GM13977 (cell line): ENCODE measurements around the gene MUC6.

Experiments used
- DNase-seq: peaks from one replicate; pipeline ENCODE4 v3.0.0; 2012; ENCODE audit warnings: low spot score
- CTCF ChIP-seq: IDR thresholded peaks from 2 replicates; pipeline ENCODE4 v1.5.1; 2012; ENCODE audit warnings: mild to moderate bottlenecking, control low read depth; ENCODE audit not compliant: insufficient read depth; ENCODE audit errors: extremely low read depth, missing control alignments
- in situ Hi-C: fragments of 300-500 bp; cut with MboI; formaldehyde crosslinking; loops from one replicate; pipeline ENCODE4 v1.12.0; 2022; ENCODE audit warnings: low sequenced_read_pairs, low pct_unique_long_range_greater_than_20kb, mixed read lengths, inconsistent platforms; ENCODE audit not compliant: unreplicated experiment

MUC6 gene

DNA sequence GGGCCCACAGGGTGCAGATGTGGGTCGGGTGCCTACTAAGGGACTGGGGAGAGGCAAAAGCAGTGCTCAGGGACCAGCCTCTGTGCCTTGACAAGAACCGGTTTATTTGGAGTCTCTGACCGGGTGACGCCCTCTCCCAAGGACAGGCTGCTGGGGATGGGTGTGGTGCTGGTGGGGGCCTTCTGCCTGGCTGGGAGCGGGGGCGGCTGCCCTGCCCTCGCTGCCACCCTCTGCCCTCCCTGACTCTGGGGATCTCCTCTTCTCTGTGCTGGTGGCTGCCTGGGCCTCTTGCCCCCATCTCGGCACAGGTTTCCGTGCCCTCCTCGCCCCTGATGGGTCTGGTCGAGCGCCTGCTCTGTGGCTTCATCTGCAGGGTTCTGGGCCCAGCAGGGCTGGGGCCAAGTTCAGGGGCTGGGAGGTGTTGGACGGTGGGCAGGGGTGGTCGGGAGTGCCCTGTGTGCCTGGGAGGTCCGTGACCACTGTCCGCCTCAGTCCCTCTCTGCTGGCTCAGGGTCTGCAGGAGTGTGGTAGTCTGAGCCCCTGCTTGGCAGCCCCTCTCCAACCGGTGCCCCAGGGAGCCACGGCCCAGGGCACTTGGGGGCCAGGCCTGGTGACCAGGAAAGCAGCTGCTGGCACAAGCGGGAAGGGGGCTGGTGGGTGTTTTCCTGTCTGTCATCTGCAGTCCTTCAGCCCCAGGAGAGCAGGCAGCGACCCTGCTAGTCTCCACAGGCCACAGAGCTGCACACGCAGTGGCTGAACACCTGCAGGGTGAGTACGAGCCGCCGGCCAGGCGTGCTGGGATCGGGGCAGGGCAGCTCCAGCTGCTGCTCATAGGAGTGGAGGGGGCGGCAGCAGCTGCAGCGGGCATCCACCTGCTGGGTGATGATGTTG lies 23.5 kb downstream of the MUC6 start:
- in situ Hi-C loops, result no loop called here
- DNase-seq, result no peak
- no peak for TF ChIP-seq CTCF

DNA sequence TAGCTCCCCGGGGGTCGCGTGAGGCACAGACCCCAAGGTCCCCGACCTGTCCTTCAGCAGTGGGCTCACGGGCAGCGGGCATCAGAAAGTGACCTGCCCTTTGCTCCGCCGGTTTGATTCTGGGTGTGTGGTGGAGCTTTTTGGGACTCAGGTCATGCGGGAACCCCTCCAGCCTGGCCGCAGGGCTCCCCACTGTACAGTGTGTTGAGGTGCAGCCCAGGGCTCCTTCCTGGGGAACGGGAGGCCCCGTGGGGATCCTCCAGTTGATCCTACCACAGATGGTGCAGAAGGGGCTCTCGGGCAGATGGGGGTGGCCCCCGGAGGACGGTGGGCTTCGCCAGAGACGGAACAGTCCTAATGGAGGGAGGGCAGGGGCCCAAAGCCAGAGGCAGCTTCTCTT lies 24.2 kb downstream of the MUC6 start:
- in situ Hi-C loops, result no loop called here
- no peak for TF ChIP-seq CTCF

GRCh38 chr11:1011320-1011698 lies 25.2 kb downstream of the MUC6 start:
- TF ChIP-seq CTCF, result no peak
- in situ Hi-C loops, result no loop called here
- no peak for DNase-seq

More for the DNA sequence above, 24.2 kb downstream of the MUC6 start:
- no peak for DNase-seq

GRCh38 chr11:1010551-1011319 lies 25.8 kb downstream of the MUC6 start:
- no peak for DNase-seq
- in situ Hi-C loops, result no loop called here
- no peak for TF ChIP-seq CTCF

DNA sequence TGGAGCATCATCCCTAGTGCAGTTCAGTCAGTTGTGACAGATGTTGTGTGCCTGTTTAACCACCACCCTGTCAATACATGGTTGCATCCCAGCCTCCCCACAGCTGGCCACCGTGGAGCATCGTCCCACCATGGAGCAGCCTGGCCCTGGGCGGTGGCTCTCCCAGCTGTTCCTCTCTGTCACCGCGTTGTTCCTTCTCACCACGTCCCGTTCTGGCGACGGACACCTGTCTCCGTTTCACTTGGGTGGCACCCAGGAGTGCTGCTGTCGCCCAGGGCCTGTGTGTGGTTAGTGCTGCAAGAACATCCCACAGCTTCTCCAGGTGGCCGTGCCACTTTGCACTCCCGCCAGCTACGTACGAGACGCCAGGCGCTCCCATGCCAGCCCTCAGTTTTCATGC lies 26.5 kb downstream of the MUC6 start:
- TF ChIP-seq CTCF, result no peak
- DNase-seq, result no peak
- in situ Hi-C loops, result no loop called here

- no peak for DNase-seq
- no peak for TF ChIP-seq CTCF
- in situ Hi-C loops, result no loop called here
These were observed 27.1 kb downstream of the MUC6 start for GRCh38 chr11:1009371-1009770.
